Naive thymus-derived CD4-positive, alpha-beta T cell (primary cell): Measurements from ENCODE around the gene CABLES2. TPM values are rescaled to one million over a fixed set of nuclear protein-coding genes. Genes with fewer than 3 reads are reported as not detected.
A peak's percentile ranks its signal among the peaks of the same experiment; 100 is the strongest.

ENCODE experiments used
- ATAC-seq: fragments of 150-1000 bp; cut with Tn5 transposase; 2 replicates; pipeline ENCODE4 v1.10.0; 2021; ENCODE audit warnings: mild to moderate bottlenecking, moderate library complexity
- CTCF ChIA-PET: fragments of 350-600 bp; sonication (Branson Sonifier 250); formaldehyde crosslinking; loops from one replicate; lab custom pipeline; 2021; ENCODE audit warnings: antibody characterized with exemption; lab: Charles Lee
- POLR2A ChIA-PET: fragments of 350-600 bp; sonication (Branson Sonifier 250); formaldehyde crosslinking; loops from one replicate; lab custom pipeline; 2021; ENCODE audit warnings: antibody characterized with exemption, inconsistent platforms; lab: Charles Lee
- DNase-seq, 9 donors: peaks; one replicate each; pipeline versions ENCODE4 v3.0.0 to v3.0.0-alpha.2; 2020 to 2022; ENCODE audit warnings: mixed read lengths in 1 of 9
- H3K27ac ChIP-seq: one replicate; pipeline ENCODE4 v1.7.0; 2013; ENCODE audit warnings: mild to moderate bottlenecking, low read depth, low read length, moderate library complexity
- H3K27me3 ChIP-seq, 2 donors: one replicate each; pipeline ENCODE4 v1.7.0; 2013; ENCODE audit warnings: low read length in 2 of 2, mild to moderate bottlenecking in 2 of 2, moderate library complexity in 2 of 2; ENCODE audit not compliant: control insufficient read depth in 2 of 2, insufficient read depth in 2 of 2
- H3K36me3 ChIP-seq, 3 experiments: 1 replicate in 2 of 3; 2 replicates in 1 of 3; pipeline ENCODE4 v1.7.0; 2013; ENCODE audit warnings: low read length in 3 of 3, mild to moderate bottlenecking in 3 of 3, moderate library complexity in 1 of 3; ENCODE audit not compliant: insufficient read depth in 3 of 3, control insufficient read depth in 2 of 3
- H3K4me1 ChIP-seq, 2 donors: one replicate each; pipeline ENCODE4 v1.7.0; 2013; ENCODE audit warnings: low read length in 2 of 2, mild to moderate bottlenecking in 2 of 2, moderate library complexity in 1 of 2; ENCODE audit not compliant: control insufficient read depth in 2 of 2, insufficient read depth in 2 of 2
- H3K4me3 ChIP-seq: 2 replicates; pipeline ENCODE4 v1.7.0; 2013; ENCODE audit warnings: mild to moderate bottlenecking, low read length
- H3K9me3 ChIP-seq, 3 experiments: 1 replicate in 2 of 3; 2 replicates in 1 of 3; pipeline ENCODE4 v1.7.0; 2013; ENCODE audit warnings: low read length in 3 of 3; ENCODE audit not compliant: control insufficient read depth in 2 of 3
- H3K27ac Mint-ChIP-seq, 9 donors: one replicate each; pipeline ENCODE4 v1.8.0; 2020 to 2022; ENCODE audit warnings: mixed read lengths in 9 of 9, mild to moderate bottlenecking in 8 of 9, moderate library complexity in 5 of 9, inconsistent platforms in 2 of 9
- H3K27me3 Mint-ChIP-seq, 5 donors: one replicate each; pipeline ENCODE4 v1.8.0; 2021 to 2022; ENCODE audit warnings: mixed read lengths in 5 of 5, mild to moderate bottlenecking in 1 of 5
- H3K36me3 Mint-ChIP-seq, 5 donors: one replicate each; pipeline ENCODE4 v1.8.0; 2020 to 2022; ENCODE audit warnings: mixed read lengths in 5 of 5, mild to moderate bottlenecking in 3 of 5, inconsistent platforms in 1 of 5
- H3K4me1 Mint-ChIP-seq, 7 donors: one replicate each; pipeline ENCODE4 v1.8.0; 2020 to 2022; ENCODE audit warnings: mixed read lengths in 7 of 7, mild to moderate bottlenecking in 3 of 7, inconsistent platforms in 1 of 7
- H3K4me3 Mint-ChIP-seq, 10 donors: one replicate each; pipeline ENCODE4 v1.8.0; 2020 to 2022; ENCODE audit warnings: mild to moderate bottlenecking in 10 of 10, mixed read lengths in 10 of 10, moderate library complexity in 6 of 10, inconsistent platforms in 2 of 10
- H3K9me3 Mint-ChIP-seq, 11 donors: one replicate each; pipeline ENCODE4 v1.8.0; 2020 to 2022; ENCODE audit warnings: mixed read lengths in 11 of 11, mild to moderate bottlenecking in 4 of 11, inconsistent platforms in 1 of 11, moderate library complexity in 1 of 11
- intact Hi-C, 2 donors: fragments of 100-400 bp; cut with micrococcal nuclease; formaldehyde crosslinking; loops; one replicate each; pipeline ENCODE4 v1.15.1; 2023
- polyA plus RNA-seq, 2 donors: library from polyadenylated mRNA; unstranded; fragments of 300-500 nt; fragmentation: Illumina TruSeq; gene quantifications; one replicate each; pipeline ENCODE4 v1.2.3, GENCODE V29; 2021
- total RNA-seq, 6 experiments: library from RNA in 5 of 6; stranded (reverse) in 5 of 6; gene quantifications; 1 replicate in 5 of 6; 2 replicates in 1 of 6; pipeline ENCODE4 v1.2.3 and lab custom pipeline; 2021 to 2026

CABLES2 gene
- total and polyA plus RNA-seq, 7 experiments from 2014 or later = 0.61 to 16.7 (median 5.6) TPM

GRCh38 chr20:62408640-62409039, 1.6 kb upstream of the CABLES2 start:
- Mint-ChIP-seq H3K27me3 (peaks cover 0 to 3% (median 0%) of the 10 kb centered on the region in 5 donors), H3K4me3 (peak overlapping the region in 4 of 10 donors; percentile 25 to 81 (median 63)), H3K27ac (peak overlapping the region in 1 of 9 donors; percentile 9), H3K4me1 (peaks cover 16 to 27% (median 21%) of the 10 kb centered on the region in 7 donors), H3K9me3 (no peaks in the 10 kb centered on the region), H3K36me3 (no peaks in the 10 kb centered on the region)
- Histone ChIP-seq H3K9me3 (no peaks in the 10 kb centered on the region), H3K36me3 (no peaks in the 10 kb centered on the region), H3K4me3 (no peak overlapping the region), H3K4me1 (peaks cover 17 to 23% of the 10 kb centered on the region in 2 donors), H3K27me3 (no peaks in the 10 kb centered on the region), H3K27ac (no peak overlapping the region)
- ChIA-PET POLR2A (interaction anchor here (0.6 kb wide), 1 partner anchor 11 kb away, joined by 3 read pairs; no protein-coding TSS in a partner anchor), CTCF (no interaction called here)
- DNase-seq = no peak
- no peak for ATAC-seq
- intact Hi-C loops = loop anchor here (5.0 kb wide), 1 partner anchor 384 kb away; no protein-coding TSS in a partner anchor

- no peaks in the 10 kb centered on the region for H3K36me3 Mint-ChIP-seq
- ChIA-PET POLR2A (interaction anchor here (0.6 to 0.7 kb wide), 3 partner anchors 12 to 467 kb away, joined by 3 to 6 read pairs (median 3); no protein-coding TSS in a partner anchor), CTCF (no interaction called here)
- H3K9me3 Mint-ChIP-seq = no peaks in the 10 kb centered on the region
- H3K27ac Mint-ChIP-seq = peak overlapping the region in 2 of 9 donors; percentile 52 to 88
- peak overlapping the region in 9 of 10 donors; percentile 27 to 88 (median 80) for H3K4me3 Mint-ChIP-seq
- peaks cover 19 to 30% (median 25%) of the 10 kb centered on the region in 7 donors for H3K4me1 Mint-ChIP-seq
- H3K4me1 ChIP-seq = peaks cover 17 to 23% of the 10 kb centered on the region in 2 donors
- intact Hi-C loops = loop anchor here (5.0 kb wide), 1 partner anchor 384 kb away; no protein-coding TSS in a partner anchor
- H3K27me3 Mint-ChIP-seq = peaks cover 0 to 3% (median 0%) of the 10 kb centered on the region in 5 donors
- ATAC-seq (no peak), DNase-seq (no peak)
- H3K27ac ChIP-seq = no peak overlapping the region
- no peaks in the 10 kb centered on the region for H3K9me3 ChIP-seq
- H3K4me3 ChIP-seq = peak overlapping the region; percentile 74
- no peaks in the 10 kb centered on the region for H3K27me3 ChIP-seq
- peaks cover 0 to under 1% (median 0%) of the 10 kb centered on the region in 3 experiments for H3K36me3 ChIP-seq
Observed at GRCh38 chr20:62408055-62408454, 970 bp upstream of the CABLES2 start.

- CTCF ChIA-PET = no interaction called here
- H3K4me3 ChIP-seq = peak overlapping the region; percentile 57
Observed at GRCh38 chr20:62406635-62407176, 379 bp downstream of the CABLES2 start.

GRCh38 chr20:62405981-62406513, 1.0 kb downstream of the CABLES2 start:
- ChIA-PET POLR2A (no interaction called here), CTCF (no interaction called here)
- Histone ChIP-seq H3K27me3 (no peaks in the 10 kb centered on the region), H3K9me3 (no peaks in the 10 kb centered on the region), H3K27ac (peak overlapping the region; percentile 76), H3K4me3 (peak overlapping the region; percentile 57), H3K36me3 (peaks cover 0 to 18% (median 0%) of the 10 kb centered on the region in 3 experiments), H3K4me1 (peaks cover 17 to 23% of the 10 kb centered on the region in 2 donors)
- Mint-ChIP-seq H3K4me1 (peaks cover 20 to 31% (median 26%) of the 10 kb centered on the region in 7 donors), H3K4me3 (peak overlapping the region; percentile 54 to 90 (median 74)), H3K36me3 (peaks cover 0 to under 1% (median 0%) of the 10 kb centered on the region in 5 donors), H3K27ac (peak overlapping the region in 7 of 9 donors; percentile 25 to 80 (median 59)), H3K27me3 (peaks cover 0 to 3% (median 0%) of the 10 kb centered on the region in 5 donors), H3K9me3 (peaks cover 0 to 2% (median 0%) of the 10 kb centered on the region in 11 donors)
- intact Hi-C loops = loop anchor here (2.0 to 5.0 kb wide), 2 partner anchors 339 to 386 kb away; no protein-coding TSS in a partner anchor
- DNase-seq = no peak
- no peak for ATAC-seq

More at GRCh38 chr20:62406635-62407176, 379 bp downstream of the CABLES2 start:
- H3K4me3 Mint-ChIP-seq = peak overlapping the region; percentile 54 to 90 (median 74)
- POLR2A ChIA-PET = no interaction called here
- intact Hi-C loops = loop anchor here (1.0 to 5.0 kb wide), 7 partner anchors 19 to 386 kb away; partner anchors contain the start of genes ADRM1 (in 2 of the 2), RPS21 (in 2 of the 2) and OSBPL2 (in 1 of the 2)
- H3K27me3 Mint-ChIP-seq = peaks cover 0 to 3% (median 0%) of the 10 kb centered on the region in 5 donors
- peaks cover 17 to 23% of the 10 kb centered on the region in 2 donors for H3K4me1 ChIP-seq
- ATAC-seq (no peak), DNase-seq (peak in 1 of 9 donors; percentile 25)
- H3K36me3 Mint-ChIP-seq = no peaks in the 10 kb centered on the region
- H3K27ac ChIP-seq = peak overlapping the region; percentile 76
- H3K9me3 Mint-ChIP-seq = peaks cover 0 to under 1% (median 0%) of the 10 kb centered on the region in 11 donors
- H3K36me3 ChIP-seq = peaks cover 0 to 14% (median 0%) of the 10 kb centered on the region in 3 experiments
- no peaks in the 10 kb centered on the region for H3K27me3 ChIP-seq
- peak overlapping the region in 5 of 9 donors; percentile 42 to 61 (median 52) for H3K27ac Mint-ChIP-seq
- no peaks in the 10 kb centered on the region for H3K9me3 ChIP-seq
- H3K4me1 Mint-ChIP-seq = peaks cover 19 to 31% (median 26%) of the 10 kb centered on the region in 7 donors

GRCh38 chr20:62405108-62405980, 1.7 kb downstream of the CABLES2 start:
- Mint-ChIP-seq H3K27me3 (peaks cover 0 to 3% (median 0%) of the 10 kb centered on the region in 5 donors), H3K27ac (peak overlapping the region in 6 of 9 donors; percentile 25 to 80 (median 56)), H3K36me3 (peaks cover 0 to 4% (median 4%) of the 10 kb centered on the region in 5 donors), H3K4me1 (peaks cover 21 to 31% (median 30%) of the 10 kb centered on the region in 7 donors), H3K9me3 (peaks cover 0 to 2% (median 0%) of the 10 kb centered on the region in 11 donors), H3K4me3 (peak overlapping the region; percentile 54 to 90 (median 74))
- H3K4me1 ChIP-seq = peaks cover 17 to 23% of the 10 kb centered on the region in 2 donors
- no peaks in the 10 kb centered on the region for H3K9me3 ChIP-seq
- DNase-seq (no peak), ATAC-seq (no peak)
- peaks cover 0 to 19% (median 0%) of the 10 kb centered on the region in 3 experiments for H3K36me3 ChIP-seq
- no peak overlapping the region for H3K4me3 ChIP-seq
- ChIA-PET POLR2A (no interaction called here), CTCF (no interaction called here)
- peak overlapping the region; percentile 76 for H3K27ac ChIP-seq
- H3K27me3 ChIP-seq = no peaks in the 10 kb centered on the region
- intact Hi-C loops = loop anchor here (5.0 kb wide), 1 partner anchor 387 kb away; no protein-coding TSS in a partner anchor

GRCh38 chr20:62404761-62405107, 2.4 kb downstream of the CABLES2 start:
- H3K27me3 Mint-ChIP-seq = peaks cover 0 to 3% (median 0%) of the 10 kb centered on the region in 5 donors

More at GRCh38 chr20:62404761-62405107, 2.4 kb downstream of the CABLES2 start:
- Mint-ChIP-seq H3K4me3 (peak overlapping the region in 3 of 10 donors; percentile 55 to 83 (median 74)), H3K9me3 (peaks cover 0 to 2% (median 0%) of the 10 kb centered on the region in 11 donors), H3K27ac (peak overlapping the region in 1 of 9 donors; percentile 51), H3K4me1 (peaks cover 18 to 31% (median 28%) of the 10 kb centered on the region in 7 donors), H3K36me3 (peaks cover 0 to 4% (median 4%) of the 10 kb centered on the region in 5 donors)
- DNase-seq (no peak), ATAC-seq (no peak)
- intact Hi-C loops = loop anchor here (5.0 kb wide), 1 partner anchor 388 kb away; no protein-coding TSS in a partner anchor
- Histone ChIP-seq H3K9me3 (no peaks in the 10 kb centered on the region), H3K27me3 (no peaks in the 10 kb centered on the region), H3K4me1 (peaks cover 17 to 23% of the 10 kb centered on the region in 2 donors), H3K36me3 (peaks cover 0 to 19% (median 0%) of the 10 kb centered on the region in 3 experiments), H3K27ac (no peak overlapping the region), H3K4me3 (no peak overlapping the region)
- ChIA-PET CTCF (no interaction called here), POLR2A (no interaction called here)
